PC-3 (cell line): ENCODE measurements around the gene PTPN23.

ENCODE experiments used
- EZH2 ChIP-seq: fragments of 300-600 bp; sonication (generic); IDR thresholded peaks from one replicate; pipeline ENCODE4 v1.6.1; 2017; ENCODE audit warnings: antibody characterized with exemption, mild to moderate bottlenecking, low read length; ENCODE audit not compliant: unreplicated experiment
- TF ChIP-seq, protein P1 (sequence below): fragments of 300-600 bp; sonication (generic); conservative IDR thresholded peaks from 2 replicates; pipeline ENCODE4 v1.5.1; 2017; ENCODE audit warnings: antibody characterized with exemption, low read depth, mild to moderate bottlenecking, low read length

DNA sequence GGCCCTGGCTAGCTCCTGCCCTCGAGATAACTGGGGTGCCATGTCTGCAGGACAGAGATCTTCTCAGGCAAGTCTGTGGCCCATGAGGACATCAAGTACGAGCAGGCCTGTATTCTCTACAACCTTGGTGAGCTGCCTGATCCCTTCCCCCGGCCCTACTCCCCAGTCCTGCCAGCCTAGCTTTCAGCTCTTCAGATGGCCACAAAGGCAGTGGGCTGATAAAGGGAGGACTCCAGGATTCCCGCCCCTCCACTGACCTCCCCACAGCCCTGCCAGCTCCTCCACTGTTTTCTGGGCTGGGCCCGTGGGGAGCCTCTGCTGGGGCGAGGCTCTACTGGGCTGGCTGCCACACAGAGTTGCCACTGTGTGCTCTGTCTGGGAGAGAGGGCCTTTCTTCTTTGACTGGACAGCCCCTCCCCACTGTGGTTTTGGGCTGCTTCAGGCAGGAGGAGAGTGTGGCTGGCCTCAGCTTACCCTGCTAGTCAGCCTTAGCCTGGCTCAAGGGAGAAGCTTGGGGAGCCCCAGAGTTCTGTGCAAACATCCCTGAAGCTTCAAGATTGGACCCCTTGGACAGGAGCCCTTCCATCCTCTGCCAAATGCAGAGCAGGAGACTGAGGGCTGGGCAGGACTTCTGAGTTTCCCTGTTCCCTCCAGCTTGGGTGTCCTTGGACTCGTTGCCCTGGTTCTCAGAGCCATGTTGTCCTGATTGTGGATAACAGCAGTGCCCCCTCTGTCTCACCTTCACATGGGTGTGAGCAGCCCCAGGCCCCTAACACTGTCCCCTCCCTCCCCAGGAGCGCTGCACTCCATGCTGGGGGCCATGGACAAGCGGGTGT lies 24.4 kb downstream of the PTPN23 start:
- TF ChIP-seq, protein P1, sequence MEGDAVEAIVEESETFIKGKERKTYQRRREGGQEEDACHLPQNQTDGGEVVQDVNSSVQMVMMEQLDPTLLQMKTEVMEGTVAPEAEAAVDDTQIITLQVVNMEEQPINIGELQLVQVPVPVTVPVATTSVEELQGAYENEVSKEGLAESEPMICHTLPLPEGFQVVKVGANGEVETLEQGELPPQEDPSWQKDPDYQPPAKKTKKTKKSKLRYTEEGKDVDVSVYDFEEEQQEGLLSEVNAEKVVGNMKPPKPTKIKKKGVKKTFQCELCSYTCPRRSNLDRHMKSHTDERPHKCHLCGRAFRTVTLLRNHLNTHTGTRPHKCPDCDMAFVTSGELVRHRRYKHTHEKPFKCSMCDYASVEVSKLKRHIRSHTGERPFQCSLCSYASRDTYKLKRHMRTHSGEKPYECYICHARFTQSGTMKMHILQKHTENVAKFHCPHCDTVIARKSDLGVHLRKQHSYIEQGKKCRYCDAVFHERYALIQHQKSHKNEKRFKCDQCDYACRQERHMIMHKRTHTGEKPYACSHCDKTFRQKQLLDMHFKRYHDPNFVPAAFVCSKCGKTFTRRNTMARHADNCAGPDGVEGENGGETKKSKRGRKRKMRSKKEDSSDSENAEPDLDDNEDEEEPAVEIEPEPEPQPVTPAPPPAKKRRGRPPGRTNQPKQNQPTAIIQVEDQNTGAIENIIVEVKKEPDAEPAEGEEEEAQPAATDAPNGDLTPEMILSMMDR: no peak
- no peak for TF ChIP-seq EZH2
